Pons (tissue), 1 donor: ENCODE results near the gene ST8SIA4.
A peak's percentile ranks its signal among the peaks of the same experiment; 100 is the strongest.
"Not testable (repeated sequence)": the region's sequence is repeated elsewhere in the genome, so short reads cannot be mapped to it uniquely, and the experiment has no call there.

ENCODE experiments used
- DNase-seq: peaks from one replicate; pipeline ENCODE4 v3.0.0-alpha.2; 2016; ENCODE audit warnings: low spot score

Gene ST8SIA4

DNA sequence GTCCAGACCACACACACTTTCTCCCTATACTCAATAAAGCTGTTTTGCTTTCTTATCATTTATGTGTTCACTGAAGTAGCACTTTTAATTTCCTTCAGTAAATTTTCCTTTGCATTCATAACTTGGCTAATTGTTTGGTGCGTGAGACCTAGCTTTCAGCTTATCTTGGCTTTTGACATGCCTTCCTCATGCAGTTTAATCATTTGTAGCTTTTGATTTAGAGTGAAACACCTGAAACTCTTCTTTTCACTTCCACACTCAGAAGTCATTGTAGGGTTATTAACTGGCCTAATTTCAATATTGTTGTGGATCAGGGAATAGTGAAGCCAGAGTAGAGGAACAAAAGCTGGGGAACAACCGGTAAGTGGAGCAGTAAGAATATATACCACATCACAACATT lies 114.7 kb downstream of the ST8SIA4 start:
- DNase-seq, result no peak

DNA sequence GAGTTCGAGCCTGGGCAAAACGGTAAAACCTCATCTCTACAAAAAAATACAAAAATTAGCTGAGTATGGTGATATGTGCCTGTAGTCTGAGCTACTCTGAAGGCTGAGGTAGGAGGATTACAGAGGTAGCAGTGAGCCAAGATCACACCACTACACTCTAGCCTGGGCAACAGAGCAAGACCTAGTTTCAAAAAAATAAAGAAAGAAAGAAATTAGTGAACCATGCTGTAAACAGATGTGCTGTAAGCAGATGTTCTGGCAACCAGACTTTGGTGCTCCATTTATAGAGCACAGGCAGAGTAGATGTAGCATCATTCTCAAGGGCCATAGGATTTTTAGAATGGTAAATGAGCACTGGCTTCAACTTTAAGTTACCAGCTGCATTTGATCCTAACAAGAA lies 115.4 kb downstream of the ST8SIA4 start:
- no peak for DNase-seq

DNA sequence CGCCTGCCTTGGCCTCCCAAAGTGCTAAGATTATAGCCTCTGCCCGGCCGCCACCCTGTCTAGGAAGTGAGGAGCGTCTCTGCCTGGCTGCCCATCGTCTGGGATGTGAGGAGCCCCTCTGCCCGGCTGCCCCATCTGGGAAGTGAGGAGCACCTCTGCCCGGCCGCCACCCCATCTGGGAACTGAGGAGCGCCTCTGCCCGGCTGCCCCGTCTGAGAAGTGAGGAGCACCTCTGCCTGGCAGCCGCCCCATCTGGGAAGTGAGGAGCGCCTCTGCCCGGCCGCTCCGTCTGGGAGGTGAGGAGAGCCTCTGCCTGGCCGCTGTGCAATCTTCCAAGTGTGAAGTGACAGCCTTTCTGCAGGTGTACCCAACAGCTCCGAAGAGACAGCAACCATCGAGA lies 117.5 kb downstream of the ST8SIA4 start:
- not testable (repeated sequence) for DNase-seq

DNA sequence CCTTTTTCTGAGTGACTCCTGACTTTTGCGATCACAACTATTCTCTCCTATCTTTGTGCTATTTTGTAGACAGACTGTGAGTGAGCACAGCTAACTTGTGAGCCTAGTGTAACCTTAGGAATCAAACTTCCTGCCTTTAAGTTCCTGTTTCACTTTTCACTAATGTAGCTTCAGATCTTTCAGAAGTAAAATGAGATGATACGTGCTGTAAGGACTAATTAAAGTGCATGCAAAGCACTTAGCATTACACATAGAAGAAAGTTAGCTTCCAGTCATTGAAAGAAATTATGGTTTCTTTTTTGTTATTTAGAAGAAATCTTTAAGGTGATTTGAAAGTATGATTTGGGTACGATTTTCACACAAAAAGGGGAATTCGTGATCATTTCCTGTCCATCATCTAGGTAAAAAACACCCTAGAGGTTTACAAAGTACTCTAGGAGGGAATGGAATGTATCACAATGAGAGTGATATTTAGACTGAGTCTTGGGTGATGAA lies 122.7 kb downstream of the ST8SIA4 start:
- peak; percentile 54 for DNase-seq

DNA sequence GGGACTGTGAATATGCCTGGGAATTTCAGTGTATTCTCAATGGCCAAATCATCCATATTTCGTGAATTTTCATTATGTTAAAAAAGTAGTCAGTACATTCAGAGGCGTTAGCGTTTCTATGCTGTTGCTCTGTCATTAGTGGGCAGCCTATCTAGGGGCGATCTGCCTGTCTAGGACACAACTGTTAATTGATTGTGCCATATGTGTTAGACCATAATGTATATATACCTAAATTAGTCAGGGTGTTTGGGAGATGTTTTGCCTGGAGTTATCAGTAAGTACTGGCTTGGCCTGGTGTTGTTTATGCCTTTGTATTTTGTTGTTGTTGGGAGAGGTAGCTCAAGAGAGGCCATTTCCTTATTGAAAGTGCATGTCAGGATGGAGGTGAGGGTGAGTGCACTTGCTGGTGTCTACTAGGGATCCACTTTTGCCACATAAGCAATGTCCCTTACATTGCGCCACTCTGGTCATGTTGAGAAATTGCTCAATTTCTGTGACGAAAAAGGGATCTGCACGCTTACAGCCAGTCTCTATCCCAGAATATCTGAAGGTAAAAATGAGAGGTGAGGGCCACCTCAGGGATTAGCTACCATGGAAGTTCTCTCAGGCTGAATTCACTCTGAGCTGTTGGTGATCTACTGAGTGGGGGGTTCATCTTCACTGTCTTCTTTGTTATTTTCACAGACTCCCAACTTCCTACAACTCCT lies 123.3 kb downstream of the ST8SIA4 start:
- peak; percentile 66 for DNase-seq

DNA sequence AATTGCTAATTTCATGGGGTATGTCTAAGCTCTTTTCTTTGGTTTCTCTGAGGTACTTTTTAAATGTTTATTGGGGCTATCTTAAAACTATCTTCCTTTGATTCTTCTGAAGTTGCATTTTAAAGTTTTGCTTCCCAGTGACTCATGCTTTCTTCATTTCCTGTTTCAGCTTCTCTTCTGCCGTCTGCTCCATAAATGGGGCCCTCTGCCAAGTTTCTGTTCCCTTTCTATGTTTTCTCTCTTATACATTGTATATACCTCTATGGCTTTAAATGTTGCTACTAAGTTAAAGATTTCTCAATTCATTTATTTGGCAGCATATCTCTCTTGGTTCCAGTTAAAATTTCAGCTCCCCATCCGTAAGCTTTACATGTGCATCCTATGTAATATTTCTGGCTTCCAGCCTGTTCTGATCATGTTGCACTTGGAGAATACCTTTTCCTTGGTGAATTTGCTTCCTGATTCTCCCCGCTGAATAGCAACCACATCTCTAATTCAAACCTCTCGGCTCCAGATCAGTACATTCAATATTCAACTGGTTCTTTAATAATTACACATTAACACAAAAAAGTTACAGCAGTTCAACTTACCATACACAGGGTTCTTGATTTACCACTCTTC lies 125.3 kb downstream of the ST8SIA4 start:
- peak; percentile 63 for DNase-seq

DNA sequence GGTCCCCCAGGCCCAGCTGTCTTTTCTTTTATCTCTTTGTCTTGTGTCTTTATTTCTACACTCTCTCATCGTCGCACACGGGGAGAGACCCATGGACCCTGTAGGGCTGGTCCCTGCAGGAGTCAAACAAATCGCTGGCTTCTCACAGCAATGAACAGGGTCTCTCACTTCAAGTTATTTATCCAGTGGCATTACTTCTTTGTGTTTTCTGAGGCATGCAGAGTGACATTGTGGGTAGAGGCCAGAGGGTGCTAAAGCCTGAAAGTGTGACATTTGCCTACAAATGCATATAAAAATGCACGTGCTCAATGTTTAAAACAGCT lies 127.6 kb downstream of the ST8SIA4 start:
- no peak for DNase-seq

DNA sequence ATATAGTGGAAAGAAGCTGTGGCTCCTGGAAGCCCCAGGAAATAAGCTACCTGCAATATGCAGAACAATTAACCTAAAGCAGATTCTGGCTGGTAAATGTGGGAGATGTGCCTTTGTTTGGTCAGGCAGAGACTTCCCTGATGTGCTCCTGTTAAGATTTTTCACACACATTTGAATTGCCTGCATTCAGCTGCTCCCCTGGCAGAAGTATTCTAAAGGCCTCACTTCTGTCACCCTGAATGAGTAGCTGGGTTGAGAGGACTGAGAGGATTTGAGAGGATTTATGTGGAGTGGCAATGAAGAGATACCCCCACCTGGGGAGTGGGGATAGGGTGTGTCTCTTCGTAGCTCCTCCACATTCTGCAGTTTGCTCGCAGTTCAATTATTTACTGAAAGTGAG lies 130.5 kb downstream of the ST8SIA4 start:
- DNase-seq, result no peak

DNA sequence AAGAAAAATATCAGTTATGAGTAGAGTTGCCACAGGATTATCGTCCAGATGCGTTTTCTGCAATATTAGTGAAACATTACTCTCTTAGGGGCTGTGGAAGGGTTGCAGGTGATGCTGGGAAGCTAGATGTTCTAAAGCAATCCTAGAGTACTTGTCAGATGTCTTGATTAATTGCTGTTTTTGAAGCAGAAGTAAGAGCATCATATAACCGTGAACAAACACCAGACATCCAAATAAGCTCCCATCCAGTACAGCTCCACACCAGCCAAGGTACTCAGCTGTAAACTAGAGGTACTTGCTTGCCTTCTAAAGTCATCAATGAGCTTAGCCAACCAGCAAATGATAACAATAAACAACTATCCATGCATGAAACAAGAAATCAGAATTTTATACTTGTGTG lies 131.1 kb downstream of the ST8SIA4 start:
- DNase-seq, result no peak

DNA sequence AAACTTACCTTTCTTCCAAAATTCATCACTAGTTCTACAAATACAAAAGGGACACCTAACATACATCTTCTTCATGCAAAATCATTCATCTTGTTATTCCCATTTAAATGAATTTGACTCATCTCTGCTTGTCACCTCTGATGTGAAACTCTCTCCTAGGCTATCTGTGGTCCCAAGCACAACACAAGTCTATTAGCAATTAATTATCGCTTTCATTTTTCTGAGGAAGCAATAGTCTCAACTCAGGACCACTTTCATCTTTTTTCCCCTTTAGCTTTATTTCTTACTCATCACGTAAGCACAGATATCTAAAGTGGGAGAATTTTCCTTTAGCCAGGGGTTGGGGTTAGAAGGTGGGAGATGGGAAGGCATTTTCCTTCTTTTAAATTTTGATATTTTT lies 131.9 kb downstream of the ST8SIA4 start:
- DNase-seq, result no peak

DNA sequence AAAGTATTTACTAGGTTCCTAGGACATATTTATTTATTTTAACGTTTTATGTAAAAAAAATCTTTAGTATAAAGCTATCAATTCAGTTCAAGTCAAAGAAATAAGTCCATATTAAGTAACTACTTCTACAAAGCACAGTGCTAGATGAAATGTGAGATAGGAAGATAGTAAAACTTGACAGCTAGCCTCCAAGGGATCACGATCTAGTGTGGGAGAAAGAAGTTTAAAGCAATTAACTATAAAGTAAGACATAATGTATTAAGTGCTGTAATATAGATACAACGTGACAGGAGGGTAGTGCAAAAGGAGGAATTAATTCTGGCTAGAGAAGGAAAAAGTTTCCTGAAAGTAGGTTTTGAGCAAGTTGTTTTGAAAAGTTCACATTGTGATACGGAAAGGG lies 134.9 kb downstream of the ST8SIA4 start:
- DNase-seq, result no peak

DNA sequence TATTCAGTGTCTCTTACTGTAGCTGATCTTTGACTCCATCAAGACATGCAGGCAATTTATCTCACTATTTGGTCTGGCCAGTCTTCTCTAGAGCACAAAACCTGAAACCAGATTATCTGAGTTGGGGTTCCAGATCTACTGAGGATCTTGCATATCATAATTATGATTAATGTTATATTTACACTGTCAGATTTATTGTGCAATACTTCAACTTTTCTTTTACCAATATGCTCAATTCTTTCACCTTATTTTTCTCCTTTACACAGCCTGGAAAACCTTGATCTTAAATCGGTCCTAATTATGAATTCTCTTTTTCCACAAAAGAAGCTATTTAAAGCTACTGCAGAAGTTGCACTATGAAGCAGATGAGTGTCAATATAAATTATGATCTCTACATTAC lies 140.1 kb downstream of the ST8SIA4 start:
- no peak for DNase-seq

DNA sequence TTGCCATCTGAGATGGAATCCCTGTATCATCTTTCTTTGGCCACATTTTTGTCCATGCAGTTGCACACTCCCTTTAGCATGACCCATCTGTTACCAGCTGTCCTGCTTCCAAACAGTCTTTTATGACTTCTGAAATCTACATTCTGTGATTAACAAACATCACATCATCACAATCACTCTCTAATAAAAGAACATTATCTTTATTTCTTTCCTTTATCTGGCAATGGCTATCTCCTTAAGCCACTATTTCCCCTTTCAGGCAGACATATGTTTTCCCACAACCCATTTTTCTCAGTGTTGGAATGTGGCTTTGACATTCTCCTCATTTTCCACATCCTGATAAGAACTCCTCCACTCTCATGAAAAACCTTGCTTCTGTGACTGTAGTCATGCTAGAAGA lies 141.0 kb downstream of the ST8SIA4 start:
- DNase-seq, result no peak

DNA sequence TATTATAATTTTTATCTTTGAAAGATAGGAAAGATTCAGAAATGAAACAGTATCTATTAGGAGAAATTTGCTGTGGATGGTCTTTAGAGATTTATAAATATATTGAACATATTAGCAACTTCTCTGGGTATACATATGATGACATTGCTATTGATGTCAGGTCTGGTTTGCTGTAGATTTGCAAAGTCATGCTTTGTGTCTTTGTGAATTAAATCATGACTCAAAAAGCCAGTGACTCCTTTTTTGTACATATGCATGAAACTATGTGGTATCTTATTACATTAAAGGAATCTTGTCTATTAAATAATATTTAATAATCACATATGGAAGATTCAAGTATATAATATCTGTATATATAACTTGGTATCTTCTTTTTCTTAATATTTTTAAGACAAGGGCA lies 141.9 kb downstream of the ST8SIA4 start:
- no peak for DNase-seq

DNA sequence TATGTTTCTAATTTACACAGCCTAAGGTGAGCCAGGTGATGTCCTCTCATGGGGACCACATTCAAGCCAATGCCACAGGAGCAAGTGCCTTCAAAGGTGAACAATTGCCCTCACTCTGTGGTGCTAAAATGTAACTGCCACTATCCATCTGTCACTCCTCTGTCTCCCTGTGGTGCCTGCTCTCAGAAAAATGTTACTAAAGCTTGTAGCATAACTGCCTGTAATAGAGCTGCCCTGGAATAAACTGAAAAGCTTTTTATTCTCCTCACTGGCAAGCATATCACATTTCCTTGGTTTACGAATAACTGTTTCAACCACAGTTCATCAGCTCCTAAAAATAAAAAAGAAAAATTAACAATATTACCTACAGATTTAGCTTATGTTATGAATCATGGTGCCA lies 142.4 kb downstream of the ST8SIA4 start:
- no peak for DNase-seq

DNA sequence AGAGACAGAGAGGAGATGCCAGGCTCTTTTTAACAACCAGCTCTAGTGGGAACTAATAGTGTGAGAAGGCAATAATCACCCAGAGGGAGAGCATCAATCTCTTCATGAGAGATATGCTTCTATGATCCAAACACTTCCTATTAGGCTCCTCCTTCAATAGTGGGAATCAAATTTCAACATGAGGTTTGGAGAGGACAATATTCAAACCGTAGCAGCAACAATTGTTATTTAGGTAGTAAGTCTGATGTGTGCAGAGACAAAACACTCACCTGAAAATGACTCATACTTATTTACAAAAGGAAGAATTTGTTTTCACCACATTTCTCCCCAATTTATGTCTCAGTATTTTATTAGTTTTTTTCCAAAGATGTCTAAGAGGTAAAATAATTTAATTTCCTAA lies 144.3 kb downstream of the ST8SIA4 start:
- no peak for DNase-seq

DNA sequence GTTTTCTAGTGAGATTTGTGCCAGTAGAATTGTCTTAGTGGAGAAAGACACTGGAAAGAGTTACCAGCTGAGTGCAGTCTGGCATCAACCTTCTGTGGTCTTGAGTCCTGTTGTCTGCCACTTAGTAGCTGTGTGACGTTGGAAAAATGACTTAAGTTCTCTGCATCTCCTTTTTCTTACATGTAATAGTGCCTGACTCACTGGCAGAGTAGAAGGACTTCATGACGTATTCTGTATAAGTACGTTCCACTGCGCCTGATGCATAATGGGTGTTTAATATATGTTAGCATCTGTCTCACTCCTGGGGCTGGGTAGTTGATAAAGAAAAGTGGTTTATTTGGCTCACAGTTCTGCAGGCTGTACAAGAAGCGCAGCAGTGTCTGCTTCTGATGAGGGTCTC lies 144.8 kb downstream of the ST8SIA4 start:
- no peak for DNase-seq

DNA sequence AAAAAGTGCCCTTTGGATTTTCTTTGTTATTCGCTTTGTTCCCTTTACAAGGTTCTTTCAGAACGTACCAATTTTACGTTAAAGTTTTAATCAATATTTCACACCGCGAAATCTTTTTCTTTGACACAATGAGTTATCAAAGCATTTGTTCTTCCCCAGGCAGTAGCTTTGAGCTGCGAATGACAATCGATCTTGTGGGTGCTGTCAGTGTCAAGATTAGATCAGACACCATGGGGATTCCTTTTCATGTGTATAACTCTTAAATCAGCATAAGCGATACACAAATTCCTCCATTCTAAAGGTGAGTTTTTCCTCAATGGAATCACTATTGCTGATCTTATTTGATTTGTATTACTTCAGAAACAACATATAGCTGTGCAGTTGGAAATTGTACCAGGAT lies 145.5 kb downstream of the ST8SIA4 start:
- DNase-seq, result no peak
